H1 (cell line): ENCODE results near the gene ATP6V1B1. TPM values are rescaled to one million over a fixed set of nuclear protein-coding genes. Genes with fewer than 3 reads are reported as not detected.

Experiments used
- CTCF ChIA-PET: fragments of 300-600 bp; sonication (Branson Sonifier 250); formaldehyde crosslinking; loops from one replicate; lab custom pipeline; 2021; ENCODE audit not compliant: partially characterized antibody; lab: Charles Lee
- POLR2A ChIA-PET: fragments of 300-600 bp; sonication (Branson Sonifier 250); formaldehyde crosslinking; loops from one replicate; lab custom pipeline; 2021; ENCODE audit warnings: inconsistent platforms; ENCODE audit not compliant: partially characterized antibody; lab: Charles Lee
- DNase-seq, 2 experiments: peaks; one replicate each; pipeline versions ENCODE4 v3.0.0 to v3.0.0-alpha.2; 2010 to 2022; ENCODE audit warnings: low spot score in 2 of 2, low read depth in 1 of 2, mixed read lengths in 1 of 2
- FAIRE-seq: peaks from 2 replicates; lab custom pipeline; 2011; peaks lifted over from hg19 to GRCh38; lab: Jason Lieb, UNC
- H2AFZ ChIP-seq: 2 replicates; pipeline ENCODE4 v1.8.1; 2012; ENCODE audit warnings: low read length, inconsistent platforms
- H2AK5ac ChIP-seq: 2 replicates; pipeline ENCODE4 v1.6.1; 2013; ENCODE audit warnings: low read depth, low read length
- H2BK120ac ChIP-seq: replicated peaks from 2 replicates; pipeline ENCODE3; 2013; ENCODE audit warnings: low read depth, low read length, inconsistent platforms
- H2BK12ac ChIP-seq: 2 replicates; pipeline ENCODE4 v1.6.1; 2013; ENCODE audit warnings: low read depth, low read length
- H2BK15ac ChIP-seq: 2 replicates; pipeline ENCODE4 v1.6.1; 2013; ENCODE audit warnings: low read length
- H2BK20ac ChIP-seq: 2 replicates; pipeline ENCODE4 v1.6.1; 2013; ENCODE audit warnings: low read length
- H2BK5ac ChIP-seq: 2 replicates; pipeline ENCODE4 v1.6.1; 2013; ENCODE audit warnings: low read depth, low read length
- H3K14ac ChIP-seq: 2 replicates; pipeline ENCODE4 v1.6.1; 2013; ENCODE audit warnings: inconsistent platforms; ENCODE audit not compliant: insufficient read length
- H3K18ac ChIP-seq: 2 replicates; pipeline ENCODE4 v1.6.1; 2013; ENCODE audit warnings: low read length; ENCODE audit errors: extremely low read depth
- H3K23ac ChIP-seq: 2 replicates; pipeline ENCODE4 v1.6.1; 2013; ENCODE audit warnings: inconsistent platforms; ENCODE audit not compliant: insufficient read length
- H3K23me2 ChIP-seq: 2 replicates; pipeline ENCODE4 v1.6.1; 2013; ENCODE audit warnings: low read depth, low read length
- H3K27ac ChIP-seq: 2 replicates; pipeline ENCODE4 v1.6.1; 2011; ENCODE audit warnings: low read depth, low read length, inconsistent platforms
- H3K27me3 ChIP-seq, 4 experiments: replicated peaks in 1 of 4; 1 replicate in 1 of 4; 2 replicates in 3 of 4; pipeline versions ENCODE4 v1.6.1 to v1.8.1; 2011 to 2013; ENCODE audit warnings: low read length in 3 of 4, mild to moderate bottlenecking in 3 of 4, inconsistent platforms in 2 of 4, mixed read lengths in 2 of 4, moderate library complexity in 1 of 4; ENCODE audit not compliant: control insufficient read depth in 3 of 4, insufficient read depth in 3 of 4; ENCODE audit errors: extremely low read depth in 1 of 4
- H3K36me3 ChIP-seq, 4 experiments: 2 replicates each; pipeline versions ENCODE4 v1.6.1 to v1.8.1; 2011 to 2013; ENCODE audit warnings: mild to moderate bottlenecking in 4 of 4, low read length in 3 of 4, moderate library complexity in 2 of 4, control low read depth in 1 of 4, inconsistent platforms in 1 of 4; ENCODE audit not compliant: insufficient read depth in 4 of 4, control insufficient read depth in 2 of 4
- H3K4ac ChIP-seq: replicated peaks from 2 replicates; pipeline ENCODE3; 2013; ENCODE audit warnings: low read length, low read depth, mixed read lengths, inconsistent platforms; ENCODE audit not compliant: insufficient read length
- H3K4me1 ChIP-seq, 4 experiments: replicated peaks in 1 of 4; 1 replicate in 1 of 4; 2 replicates in 3 of 4; pipeline versions ENCODE4 v1.6.1 to v1.8.1; 2011 to 2013; ENCODE audit warnings: low read length in 3 of 4, inconsistent platforms in 2 of 4, mixed read lengths in 1 of 4; ENCODE audit not compliant: insufficient read depth in 4 of 4, control insufficient read depth in 3 of 4
- H3K4me2 ChIP-seq, 2 experiments: 2 replicates each; pipeline versions ENCODE4 v1.6.1 to v1.8.1; 2011 to 2013; ENCODE audit warnings: low read depth in 2 of 2, low read length in 2 of 2, control low read depth in 1 of 2, inconsistent platforms in 1 of 2, mild to moderate bottlenecking in 1 of 2; ENCODE audit not compliant: insufficient read depth in 1 of 2
- H3K4me3 ChIP-seq, 4 experiments: fragments of 200-600, 300-600 bp in 1 of 4; sonication (generic), shearing (Covaris generic), sonication (Bioruptor Twin) in 1 of 4; 2 replicates each; pipeline versions ENCODE4 v1.5.1 to v1.8.1; 2011 to 2016; ENCODE audit warnings: low read length in 4 of 4, low read depth in 3 of 4, control low read depth in 2 of 4, inconsistent platforms in 2 of 4, mild to moderate bottlenecking in 2 of 4, mixed read lengths in 1 of 4, moderate library complexity in 1 of 4; ENCODE audit not compliant: insufficient read depth in 2 of 4; ENCODE audit errors: extremely low read depth in 1 of 4
- H3K56ac ChIP-seq: replicated peaks from 2 replicates; pipeline ENCODE3; 2013; ENCODE audit warnings: low read depth, mild to moderate bottlenecking, mixed read lengths, low read length, inconsistent platforms; ENCODE audit not compliant: insufficient read length
- H3K79me1 ChIP-seq: 2 replicates; pipeline ENCODE4 v1.6.1; 2013; ENCODE audit warnings: low read depth, low read length, control low read depth
- H3K79me2 ChIP-seq, 2 experiments: 2 replicates each; pipeline versions ENCODE4 v1.6.1 to v1.8.1; 2012 to 2013; ENCODE audit warnings: low read length in 2 of 2, mild to moderate bottlenecking in 2 of 2, inconsistent platforms in 1 of 2; ENCODE audit not compliant: insufficient read depth in 2 of 2, control insufficient read depth in 1 of 2
- H3K9ac ChIP-seq, 4 experiments: replicated peaks in 1 of 4; 1 replicate in 1 of 4; 2 replicates in 3 of 4; pipeline versions ENCODE4 v1.6.1 to v1.8.1; 2011 to 2013; ENCODE audit warnings: low read depth in 3 of 4, low read length in 3 of 4, control low read depth in 2 of 4, mild to moderate bottlenecking in 2 of 4, moderate library complexity in 2 of 4, inconsistent platforms in 1 of 4; ENCODE audit errors: extremely low read depth in 1 of 4
- H3K9me3 ChIP-seq, 2 experiments: 2 replicates each; pipeline versions ENCODE4 v1.6.1 to v1.8.1; 2012 to 2013; ENCODE audit warnings: mild to moderate bottlenecking in 2 of 2, moderate library complexity in 2 of 2, control low read depth in 1 of 2, inconsistent platforms in 1 of 2, low read depth in 1 of 2, low read length in 1 of 2, mixed read lengths in 1 of 2; ENCODE audit not compliant: insufficient read depth in 2 of 2
- H4K20me1 ChIP-seq, 2 experiments: replicated peaks in 1 of 2; 2 replicates each; pipeline versions ENCODE3 to v1.8.1; 2011 to 2013; ENCODE audit warnings: inconsistent platforms in 2 of 2, low read length in 2 of 2, mild to moderate bottlenecking in 1 of 2; ENCODE audit not compliant: insufficient read depth in 2 of 2, control insufficient read depth in 1 of 2
- H4K5ac ChIP-seq: 2 replicates; pipeline ENCODE4 v1.6.1; 2013; ENCODE audit warnings: low read length, low read depth, mixed read lengths, inconsistent platforms; ENCODE audit not compliant: insufficient read length
- H4K8ac ChIP-seq: 2 replicates; pipeline ENCODE4 v1.8.0; 2013; ENCODE audit warnings: mild to moderate bottlenecking, moderate library complexity, low read length, inconsistent platforms; ENCODE audit not compliant: insufficient read depth; ENCODE audit errors: extremely low read depth
- H4K91ac ChIP-seq: replicated peaks from 2 replicates; pipeline ENCODE3; 2013; ENCODE audit warnings: low read length, mixed read lengths, inconsistent platforms; ENCODE audit not compliant: insufficient read length
- RAD21 ChIP-seq, 2 experiments: IDR thresholded peaks in 1 of 2; conservative IDR thresholded peaks in 1 of 2; 2 replicates each; pipeline ENCODE4 v1.6.1; 2011; ENCODE audit warnings: low read depth in 2 of 2, low read length in 2 of 2, improper control_type of control experiment in 1 of 2, inconsistent platforms in 1 of 2, mild to moderate bottlenecking in 1 of 2, moderate library complexity in 1 of 2
- SRF ChIP-seq: IDR thresholded peaks from 2 replicates; pipeline ENCODE4 v1.6.1; 2011; ENCODE audit warnings: mild to moderate bottlenecking, low read depth, low read length, moderate library complexity
- ZNF274 ChIP-seq: IDR thresholded peaks from 2 replicates; pipeline ENCODE4 v1.7.0; 2012; ENCODE audit warnings: low read length, borderline replicate concordance; ENCODE audit errors: extremely low read depth
- WGBS, 2 experiments: shearing (Covaris generic) in 1 of 2; methylation state at CpG; one replicate each; pipeline versions ENCODE4 v1.1.6 to v1.1.7; 2013 to 2015; ENCODE audit warnings: low lambda C conversion rate in 2 of 2, mixed read lengths in 2 of 2, inconsistent platforms in 1 of 2, low coverage in 1 of 2, missing lambda C conversion rate in 1 of 2; ENCODE audit not compliant: insufficient replicate concordance in 2 of 2, insufficient coverage in 1 of 2, insufficient read length in 1 of 2; ENCODE audit errors: extremely low coverage in 1 of 2, missing lambda C conversion rate in 1 of 2; 5-methylcytosine and 5-hydroxymethylcytosine counted together
- polyA plus RNA-seq, 7 experiments: library from polyadenylated mRNA; depleted of rRNA in 3 of 7; stranded (reverse) in 5 of 7; unstranded in 2 of 7; fragments of >200 nt in 5 of 7; fragments of 200-250 nt in 2 of 7; gene quantifications; 1 replicate in 5 of 7; 2 replicates in 1 of 7; 4 replicates in 1 of 7; pipeline versions ENCODE4 v1.2.1 to v1.2.3, GENCODE V29; 2011 to 2013; ENCODE audit warnings: missing spikeins in 2 of 7, mixed read lengths in 2 of 7
- total RNA-seq: library from RNA; stranded (reverse); fragmentation: NEBNext Ultra II Directional; extraction: Animal tissue kit (Norgen Biotek cat#: 25700); gene quantifications from 2 replicates; pipeline ENCODE4 v1.2.1, GENCODE V29; 2021
- TF ChIP-seq, protein P1 (sequence below): IDR thresholded peaks from 2 replicates; pipeline ENCODE4 v1.6.1; 2012; ENCODE audit warnings: low read length, inconsistent platforms
- TF ChIP-seq, protein P2 (sequence below), 3 experiments: IDR thresholded peaks; 1 replicate in 2 of 3; 2 replicates in 1 of 3; pipeline versions ENCODE4 v1.5.1 to v1.6.1; 2011; ENCODE audit warnings: low read length in 3 of 3, mild to moderate bottlenecking in 3 of 3, inconsistent platforms in 2 of 3, low read depth in 1 of 3, moderate library complexity in 1 of 3; ENCODE audit not compliant: insufficient read depth in 1 of 3; ENCODE audit errors: control extremely low read depth in 1 of 3

The ATP6V1B1 gene
- total and polyA plus RNA-seq, 2 of the 8 experiments (the other 6 are each of a cell fraction or from before 2014, with no cell fraction given): not detected

DNA sequence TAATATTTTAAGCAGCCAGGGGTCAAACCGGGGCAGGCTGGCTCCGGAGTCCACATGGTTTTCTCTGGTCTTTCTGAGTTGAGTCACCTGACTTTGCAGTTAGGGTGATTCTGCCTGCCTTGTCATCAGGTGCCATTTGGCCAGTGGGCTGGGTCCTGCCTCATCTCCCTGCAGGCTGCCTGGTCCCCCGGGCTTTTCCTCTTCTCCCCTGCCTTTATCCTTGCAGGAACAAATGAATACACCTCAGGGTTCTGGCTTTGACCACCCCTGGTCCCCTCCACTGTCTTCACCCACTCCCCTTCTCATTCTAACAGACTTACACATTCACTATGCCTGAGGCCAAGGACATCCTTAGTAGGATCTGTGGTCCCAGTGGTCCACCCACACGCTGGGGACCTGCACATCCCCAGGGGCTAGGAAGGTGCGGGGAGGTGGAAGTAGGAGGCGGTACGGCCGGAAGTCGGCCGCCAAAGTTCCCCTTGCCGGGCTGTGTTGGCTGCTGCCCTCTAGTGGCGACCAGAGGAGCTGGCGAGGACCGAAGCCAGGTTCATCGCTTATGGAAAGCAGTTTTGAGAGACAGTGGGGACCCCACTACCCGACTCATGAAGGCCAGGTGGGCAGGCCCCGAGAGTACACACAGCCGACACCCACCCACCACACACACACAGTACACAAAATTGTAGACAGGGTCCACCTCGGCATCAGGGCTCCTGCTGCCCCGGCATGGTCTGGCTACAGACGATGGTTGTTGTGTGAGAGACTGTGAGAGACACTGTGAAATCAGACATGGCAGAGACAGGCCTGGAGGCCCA lies 65.3 kb downstream of the ATP6V1B1 start:
- DNase-seq (peak in 1 of 2 experiments; percentile 86), FAIRE-seq (no peak)
- Histone ChIP-seq H4K20me1 (peaks cover 0 to under 1% of the 10 kb centered on the region in 2 experiments), H3K4me1 (peaks cover 3 to 11% (median 7%) of the 10 kb centered on the region in 4 experiments; a peak in 5 of 7 replicates), H4K91ac (peak overlapping the region; percentile 81), H3K4ac (peak overlapping the region; percentile 86), H3K23me2 (no peaks in the 10 kb centered on the region; the same call in 1 of the 2 replicates), H3K56ac (no peak overlapping the region), H3K9me3 (no peaks in the 10 kb centered on the region), H2AK5ac (no peak overlapping the region), H2BK20ac (peak overlapping the region; percentile 55; the same call in 1 of the 2 replicates), H3K4me3 (peak overlapping the region in 2 of 4 experiments; percentile 20 to 46; a peak in 3 of 8 replicates), H4K8ac (peak overlapping the region; percentile 39; the same call in 1 of the 2 replicates), H3K79me2 (no peaks in the 10 kb centered on the region), H3K27me3 (peaks cover 0 to 7% (median 0%) of the 10 kb centered on the region in 4 experiments; a peak in 4 of 7 replicates), H2BK15ac (peak overlapping the region; percentile 50; the same call in 1 of the 2 replicates), H2AFZ (peak overlapping the region; percentile 99), H3K27ac (no peak overlapping the region), H3K23ac (no peak overlapping the region), H3K79me1 (no peaks in the 10 kb centered on the region), H3K9ac (no peak overlapping the region), H2BK5ac (peak overlapping the region; percentile 69; the same call in 1 of the 2 replicates), H2BK12ac (peak overlapping the region; percentile 96), H3K4me2 (peak overlapping the region; percentile 19 to 50), H2BK120ac (no peak overlapping the region), H3K18ac (peak overlapping the region; percentile 72), H4K5ac (peak overlapping the region; percentile 79), H3K14ac (no peak overlapping the region), H3K36me3 (no peaks in the 10 kb centered on the region)
- 46% methylated on average over 19 of the region's 21 CpGs; no CpG with 5 or more reads in 1 of the 2 experiments for WGBS, 2 experiments
- ChIA-PET CTCF (interaction anchor here (0.5 to 3.4 kb wide), 34 partner anchors 8 to 1152 kb away, joined by 3 to 19 read pairs (median 4); partner anchors contain the start of genes ANKRD53 and NAGK), POLR2A (interaction anchor here (1.7 to 2.1 kb wide), 2 partner anchors 16 to 67 kb away, joined by 5 to 7 read pairs; partner anchors contain the start of gene NAGK)
- TF ChIP-seq RAD21 (IDR thresholded peaks at IDR 0.05 in 1 of 2, conservative IDR thresholded peaks at IDR 0.05 in 1 of 2; ENCODE audit: low read depth in 2 of 2, low read length in 2 of 2): peak; percentile 31 to 55; a peak in 3 of 4 replicates
- TF ChIP-seq, protein P1, sequence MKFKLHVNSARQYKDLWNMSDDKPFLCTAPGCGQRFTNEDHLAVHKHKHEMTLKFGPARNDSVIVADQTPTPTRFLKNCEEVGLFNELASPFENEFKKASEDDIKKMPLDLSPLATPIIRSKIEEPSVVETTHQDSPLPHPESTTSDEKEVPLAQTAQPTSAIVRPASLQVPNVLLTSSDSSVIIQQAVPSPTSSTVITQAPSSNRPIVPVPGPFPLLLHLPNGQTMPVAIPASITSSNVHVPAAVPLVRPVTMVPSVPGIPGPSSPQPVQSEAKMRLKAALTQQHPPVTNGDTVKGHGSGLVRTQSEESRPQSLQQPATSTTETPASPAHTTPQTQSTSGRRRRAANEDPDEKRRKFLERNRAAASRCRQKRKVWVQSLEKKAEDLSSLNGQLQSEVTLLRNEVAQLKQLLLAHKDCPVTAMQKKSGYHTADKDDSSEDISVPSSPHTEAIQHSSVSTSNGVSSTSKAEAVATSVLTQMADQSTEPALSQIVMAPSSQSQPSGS: no peak
- TF ChIP-seq ZNF274: no peak
- TF ChIP-seq, protein P2, sequence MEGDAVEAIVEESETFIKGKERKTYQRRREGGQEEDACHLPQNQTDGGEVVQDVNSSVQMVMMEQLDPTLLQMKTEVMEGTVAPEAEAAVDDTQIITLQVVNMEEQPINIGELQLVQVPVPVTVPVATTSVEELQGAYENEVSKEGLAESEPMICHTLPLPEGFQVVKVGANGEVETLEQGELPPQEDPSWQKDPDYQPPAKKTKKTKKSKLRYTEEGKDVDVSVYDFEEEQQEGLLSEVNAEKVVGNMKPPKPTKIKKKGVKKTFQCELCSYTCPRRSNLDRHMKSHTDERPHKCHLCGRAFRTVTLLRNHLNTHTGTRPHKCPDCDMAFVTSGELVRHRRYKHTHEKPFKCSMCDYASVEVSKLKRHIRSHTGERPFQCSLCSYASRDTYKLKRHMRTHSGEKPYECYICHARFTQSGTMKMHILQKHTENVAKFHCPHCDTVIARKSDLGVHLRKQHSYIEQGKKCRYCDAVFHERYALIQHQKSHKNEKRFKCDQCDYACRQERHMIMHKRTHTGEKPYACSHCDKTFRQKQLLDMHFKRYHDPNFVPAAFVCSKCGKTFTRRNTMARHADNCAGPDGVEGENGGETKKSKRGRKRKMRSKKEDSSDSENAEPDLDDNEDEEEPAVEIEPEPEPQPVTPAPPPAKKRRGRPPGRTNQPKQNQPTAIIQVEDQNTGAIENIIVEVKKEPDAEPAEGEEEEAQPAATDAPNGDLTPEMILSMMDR (IDR thresholded peaks at IDR 0.05; ENCODE audit: control extremely low read depth in 1 of 3, insufficient read depth in 1 of 3, low read depth in 1 of 3, low read length in 3 of 3): peak; percentile 88 to 94 (median 90)
- 0 out of 2 replicates have a peak, but pooled peaks have one; percentile 27 for TF ChIP-seq SRF
